Esophagus muscularis mucosa (tissue), 4 donors: Measurements from ENCODE around the gene SLC38A9. TPM values are rescaled to one million over a fixed set of nuclear protein-coding genes. Genes with fewer than 3 reads are reported as not detected.
A peak's percentile ranks its signal among the peaks of the same experiment; 100 is the strongest.

ENCODE experiments used
- DNase-seq: peaks from one replicate; pipeline ENCODE4 v3.0.0-alpha.2; 2017; ENCODE audit errors: extremely low spot score
- H3K27ac ChIP-seq, 4 donors: fragments of 200-600 bp; sonication (generic); replicated peaks in 1 of 4; 1 replicate in 3 of 4; 2 replicates in 1 of 4; pipeline ENCODE4 v1.5.1; 2016 to 2019; ENCODE audit warnings: mild to moderate bottlenecking in 1 of 4
- H3K27me3 ChIP-seq, 4 donors: fragments of 200-600 bp; sonication (generic); one replicate each; pipeline versions ENCODE4 v1.5.1 to v1.6.0; 2016 to 2019
- H3K36me3 ChIP-seq, 4 donors: fragments of 200-600 bp; sonication (generic); one replicate each; pipeline ENCODE4 v1.5.1; 2016 to 2019
- H3K4me1 ChIP-seq, 4 donors: fragments of 200-600 bp; sonication (generic); one replicate each; pipeline ENCODE4 v1.5.1; 2016 to 2019
- H3K4me3 ChIP-seq, 4 donors: fragments of 200-600 bp; sonication (generic); 1 replicate in 2 of 4; 2 replicates in 2 of 4; pipeline ENCODE4 v1.5.1; 2016 to 2019; ENCODE audit warnings: mild to moderate bottlenecking in 4 of 4, moderate library complexity in 1 of 4
- H3K9me3 ChIP-seq, 4 donors: fragments of 200-600 bp; sonication (generic); 1 replicate in 3 of 4; 2 replicates in 1 of 4; pipeline ENCODE4 v1.5.1; 2016 to 2019
- CTCF ChIP-seq, 3 experiments: fragments of 200-600 bp in 2 of 3; fragments of 450-650 bp in 1 of 3; sonication (generic) in 2 of 3; IDR thresholded peaks; one replicate each; pipeline ENCODE4 v1.5.1; 2017 to 2019; ENCODE audit warnings: antibody characterized with exemption in 3 of 3, mild to moderate bottlenecking in 2 of 3, moderate library complexity in 1 of 3
- EP300 ChIP-seq: sonication (generic); formaldehyde crosslinking; IDR thresholded peaks from one replicate; pipeline ENCODE4 v1.6.1; 2017; ENCODE audit warnings: antibody characterized with exemption
- POLR2A ChIP-seq: fragments of 450-650 bp; IDR thresholded peaks from one replicate; pipeline ENCODE4 v1.6.1; 2017; ENCODE audit warnings: antibody characterized with exemption, moderate library complexity, mild to moderate bottlenecking, low read depth
- POLR2AphosphoS5 ChIP-seq, 2 donors: sonication (generic); formaldehyde crosslinking; IDR thresholded peaks; one replicate each; pipeline ENCODE4 v1.6.1; 2017; ENCODE audit warnings: antibody characterized with exemption in 2 of 2
- WGBS: methylation state at CpG from one replicate; pipeline ENCODE4 v1.1.5; 2018; 5-methylcytosine and 5-hydroxymethylcytosine counted together
- intact Hi-C: fragments of 100-400 bp; cut with DNase I; formaldehyde crosslinking; loops from one replicate; pipeline ENCODE4 v1.15.1; 2023
- total RNA-seq, 4 donors: library from RNA; depleted of rRNA; stranded (reverse); fragments of >200 nt; gene quantifications; one replicate each; pipeline versions ENCODE4 v1.1.0 to v1.2.1, GENCODE V29; 2016

The SLC38A9 gene
- total RNA-seq, 4 donors from 2014 or later = 10.0 to 12.3 (median 11.0) TPM

GRCh38 chr5:55711507-55712022, 559 bp downstream of the SLC38A9 start:
- 7% methylated on average over 18 of the region's 18 CpGs for WGBS

GRCh38 chr5:55708732-55709131, 3.4 kb downstream of the SLC38A9 start:
- Histone ChIP-seq H3K36me3 (peaks cover 0 to 17% (median 7%) of the 10 kb centered on the region in 4 donors), H3K27ac (no peak overlapping the region), H3K27me3 (no peaks in the 10 kb centered on the region), H3K9me3 (no peaks in the 10 kb centered on the region), H3K4me1 (peaks cover 7 to 21% (median 17%) of the 10 kb centered on the region in 4 donors), H3K4me3 (no peak overlapping the region)
- intact Hi-C loops = no loop called here
- DNase-seq = no peak
- TF ChIP-seq CTCF (IDR thresholded peaks at IDR 0.05) (no peak), POLR2A (no peak), EP300 (no peak), POLR2AphosphoS5 (IDR thresholded peaks at IDR 0.05) (no peak)

More at GRCh38 chr5:55711507-55712022, 559 bp downstream of the SLC38A9 start:
- H3K36me3 ChIP-seq = peaks cover 0 to 17% (median 6%) of the 10 kb centered on the region in 4 donors
- no peaks in the 10 kb centered on the region for H3K27me3 ChIP-seq
- no peaks in the 10 kb centered on the region for H3K9me3 ChIP-seq
- H3K4me3 ChIP-seq = peak overlapping the region; percentile 76 to 90 (median 79)
- peak overlapping the region; percentile 70 to 83 (median 76) for H3K27ac ChIP-seq
- intact Hi-C loops = loop anchor here (10.0 kb wide), 1 partner anchor 537 kb away; the partner anchor contains the start of gene CDC20B
- no peak for DNase-seq
- TF ChIP-seq POLR2A = no peak
- TF ChIP-seq POLR2AphosphoS5 (IDR thresholded peaks at IDR 0.05) = no peak
- no peak for TF ChIP-seq EP300
- no peak for TF ChIP-seq CTCF (IDR thresholded peaks at IDR 0.05)
- peaks cover 7 to 21% (median 17%) of the 10 kb centered on the region in 4 donors for H3K4me1 ChIP-seq

- Histone ChIP-seq H3K4me1 (peaks cover 4 to 11% (median 6%) of the 10 kb centered on the region in 4 donors), H3K9me3 (no peaks in the 10 kb centered on the region), H3K27me3 (no peaks in the 10 kb centered on the region), H3K27ac (no peak overlapping the region), H3K4me3 (no peak overlapping the region), H3K36me3 (peaks cover 0 to 18% (median 9%) of the 10 kb centered on the region in 4 donors)
- intact Hi-C loops = no loop called here
- no peak for TF ChIP-seq POLR2A
- no peak for TF ChIP-seq EP300
- no peak for TF ChIP-seq CTCF (IDR thresholded peaks at IDR 0.05)
- TF ChIP-seq POLR2AphosphoS5 (IDR thresholded peaks at IDR 0.05) = no peak
- no peak for DNase-seq
Measured at GRCh38 chr5:55706230-55706629, 5.9 kb downstream of the SLC38A9 start.

- H3K9me3 ChIP-seq = no peaks in the 10 kb centered on the region
- no peaks in the 10 kb centered on the region for H3K27me3 ChIP-seq
- no peak overlapping the region for H3K27ac ChIP-seq
- no peak for DNase-seq
- WGBS = 26% methylated on average over 1 of the region's 1 CpG
- intact Hi-C loops = no loop called here
- peaks cover 0 to 9% (median 1%) of the 10 kb centered on the region in 4 donors for H3K36me3 ChIP-seq
- H3K4me3 ChIP-seq = no peak overlapping the region
- TF ChIP-seq CTCF (IDR thresholded peaks at IDR 0.05) = no peak
- TF ChIP-seq POLR2A = no peak
- TF ChIP-seq EP300 = no peak
- TF ChIP-seq POLR2AphosphoS5 (IDR thresholded peaks at IDR 0.05) = no peak
- no peaks in the 10 kb centered on the region for H3K4me1 ChIP-seq
Measured at GRCh38 chr5:55702598-55703345, 9.4 kb downstream of the SLC38A9 start.
